Adrenal gland (tissue), 12 donors: ENCODE measurements around the gene HABP2. TPM values are rescaled to one million over a fixed set of nuclear protein-coding genes. Genes with fewer than 3 reads are reported as not detected.
A peak's percentile ranks its signal among the peaks of the same experiment; 100 is the strongest.

Experiments
- DNase-seq, 7 donors: peaks; one replicate each; pipeline ENCODE4 v3.0.0-alpha.2; 2019 to 2020
- H3K27ac ChIP-seq, 5 donors: fragments of 200-600 bp; sonication (generic) in 4 of 5; 1 replicate in 3 of 5; 2 replicates in 2 of 5; pipeline versions ENCODE4 v1.5.1 to v1.8.0; 2016 to 2020; ENCODE audit warnings: mild to moderate bottlenecking in 1 of 5
- H3K27me3 ChIP-seq: fragments of 200-600 bp; 2 replicates; pipeline ENCODE4 v1.8.0; 2021
- H3K36me3 ChIP-seq, 2 donors: fragments of 200-600 bp; replicated peaks in 1 of 2; 1 replicate in 1 of 2; 2 replicates in 1 of 2; pipeline versions ENCODE4 v1.5.1 to v1.8.0; 2018 to 2022
- H3K4me1 ChIP-seq, 2 donors: fragments of 200-600 bp; replicated peaks in 1 of 2; 1 replicate in 1 of 2; 2 replicates in 1 of 2; pipeline versions ENCODE4 v1.5.1 to v1.8.0; 2018 to 2021
- H3K4me3 ChIP-seq, 4 donors: fragments of 200-600 bp; sonication (generic) in 3 of 4; one replicate each; pipeline ENCODE4 v1.5.1; 2016 to 2018
- H3K9me3 ChIP-seq, 3 donors: fragments of 200-600 bp; sonication (generic) in 1 of 3; replicated peaks in 1 of 3; 1 replicate in 2 of 3; 2 replicates in 1 of 3; pipeline versions ENCODE4 v1.5.1 to v1.8.0; 2016 to 2021
- CTCF ChIP-seq, 6 experiments: fragments of 450-650 bp in 4 of 6; fragments of 200-600 bp in 2 of 6; sonication (generic) in 1 of 6; IDR thresholded peaks; 1 replicate in 5 of 6; 2 replicates in 1 of 6; pipeline versions ENCODE4 v1.5.1 to v1.8.0; 2016 to 2021; ENCODE audit warnings: antibody characterized with exemption in 6 of 6, mild to moderate bottlenecking in 2 of 6, moderate library complexity in 1 of 6
- POLR2A ChIP-seq, 2 donors: fragments of 450-650 bp; IDR thresholded peaks; one replicate each; pipeline ENCODE4 v1.6.1; 2017; ENCODE audit warnings: antibody characterized with exemption in 2 of 2, mild to moderate bottlenecking in 2 of 2, moderate library complexity in 1 of 2
- WGBS, 4 donors: extraction: QIAGEN DNeasy Blood & Tissue Kit in 2 of 4; methylation state at CpG; one replicate each; pipeline versions ENCODE4 v1.1.5 to v1.1.7; 2013 to 2017; 5-methylcytosine and 5-hydroxymethylcytosine counted together
- intact Hi-C, 2 donors: fragments of 100-400 bp; cut with DNase I; formaldehyde crosslinking; loops; one replicate each; pipeline versions ENCODE4 v1.14.1 to v1.15.0; 2022 to 2023
- polyA plus RNA-seq, 3 donors: library from polyadenylated mRNA; stranded (reverse); fragments of 200-250 nt in 2 of 3; fragments of 350-450 nt in 1 of 3; fragmentation: Illumina TruSeq in 1 of 3; extraction: RNeasy Lipid Tissue Mini Kit (QIAGEN cat#74804) in 1 of 3; gene quantifications; one replicate each; pipeline ENCODE4 v1.2.3, GENCODE V29; 2013 to 2014
- total RNA-seq, 9 donors: library from RNA; depleted of rRNA in 4 of 9; stranded (reverse); fragments of >200 nt in 4 of 9; fragments of 120-200 nt in 1 of 9; fragmentation: NEBNext Ultra II Directional in 1 of 9; extraction: Animal tissue kit (Norgen Biotek cat#: 25700) in 1 of 9; gene quantifications; one replicate each; pipeline versions ENCODE4 v1.1.0 to v1.2.4, GENCODE V29; 2013 to 2023
- donor health status: healthy with polysubstance abuse.
- donor health status: Bipolar disorder and iron deficiency.
- donor health status: DM: yes; HTN: yes; CAD: no.
- donor health status: DM: no; HTN: no; CAD: no.
- donor health status: DM: no; HTN: no; CAD: no.
- donor health status: DM: yes; HTN: yes; CAD: no.

The HABP2 gene
- total and polyA plus RNA-seq, 12 donors, result 0.11 to 0.29 (median 0.13) TPM; not detected in 9

GRCh38 chr10:113524539-113525490 is 28.0 kb upstream of the HABP2 start:
- TF ChIP-seq POLR2A (IDR thresholded peaks at IDR 0.05) (no peak), CTCF (IDR thresholded peaks at IDR 0.05) (no peak)
- H3K27me3 ChIP-seq, result no peaks in the 10 kb centered on the region
- H3K36me3 ChIP-seq, result no peaks in the 10 kb centered on the region
- DNase-seq, result peak in 3 of 7 donors; percentile 6 to 23 (median 20)
- H3K9me3 ChIP-seq, result no peaks in the 10 kb centered on the region
- H3K4me3 ChIP-seq, result no peak overlapping the region
- no peaks in the 10 kb centered on the region for H3K4me1 ChIP-seq
- H3K27ac ChIP-seq, result no peak overlapping the region
- intact Hi-C loops, result loop anchor here in 1 of 2 donors (5.0 to 10.0 kb wide), 2 partner anchors 37 to 140 kb away; no protein-coding TSS in a partner anchor
- WGBS, 4 donors, result 71 to 83% (median 75%) methylated on average over 11 of the region's 11 CpGs

DNA sequence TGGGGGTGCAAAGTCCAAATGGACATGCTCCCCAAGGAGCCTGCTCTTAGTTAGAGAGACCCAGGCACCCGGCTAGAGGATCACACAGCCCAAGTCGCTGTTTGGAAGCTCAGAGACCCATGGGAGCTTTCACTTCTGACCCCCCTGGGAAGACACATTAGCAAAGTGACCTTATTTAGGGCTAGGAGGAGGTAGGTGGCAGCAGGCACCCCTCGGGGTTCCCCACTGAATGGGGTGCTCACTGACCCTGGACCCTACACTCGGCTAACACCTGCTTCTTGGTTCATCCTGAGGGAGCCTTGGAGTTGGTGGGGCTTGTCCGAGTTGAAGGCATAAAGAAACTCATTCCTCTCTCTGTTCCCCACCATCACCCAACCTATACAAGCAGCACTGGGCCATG is 27.1 kb upstream of the HABP2 start:
- TF ChIP-seq CTCF (IDR thresholded peaks at IDR 0.05), result no peak
- TF ChIP-seq POLR2A (IDR thresholded peaks at IDR 0.05), result no peak
- no peaks in the 10 kb centered on the region for H3K9me3 ChIP-seq
- no peak for DNase-seq
- WGBS, 4 donors, result 79 to 100% (median 83%) methylated on average over 1 to 5 of the region's 5 CpGs
- H3K36me3 ChIP-seq, result no peaks in the 10 kb centered on the region
- no peaks in the 10 kb centered on the region for H3K4me1 ChIP-seq
- no peaks in the 10 kb centered on the region for H3K27me3 ChIP-seq
- no peak overlapping the region for H3K4me3 ChIP-seq
- no peak overlapping the region for H3K27ac ChIP-seq
- intact Hi-C loops, result loop anchor here in 1 of 2 donors (10.0 kb wide), 1 partner anchor 141 kb away; no protein-coding TSS in a partner anchor

DNA sequence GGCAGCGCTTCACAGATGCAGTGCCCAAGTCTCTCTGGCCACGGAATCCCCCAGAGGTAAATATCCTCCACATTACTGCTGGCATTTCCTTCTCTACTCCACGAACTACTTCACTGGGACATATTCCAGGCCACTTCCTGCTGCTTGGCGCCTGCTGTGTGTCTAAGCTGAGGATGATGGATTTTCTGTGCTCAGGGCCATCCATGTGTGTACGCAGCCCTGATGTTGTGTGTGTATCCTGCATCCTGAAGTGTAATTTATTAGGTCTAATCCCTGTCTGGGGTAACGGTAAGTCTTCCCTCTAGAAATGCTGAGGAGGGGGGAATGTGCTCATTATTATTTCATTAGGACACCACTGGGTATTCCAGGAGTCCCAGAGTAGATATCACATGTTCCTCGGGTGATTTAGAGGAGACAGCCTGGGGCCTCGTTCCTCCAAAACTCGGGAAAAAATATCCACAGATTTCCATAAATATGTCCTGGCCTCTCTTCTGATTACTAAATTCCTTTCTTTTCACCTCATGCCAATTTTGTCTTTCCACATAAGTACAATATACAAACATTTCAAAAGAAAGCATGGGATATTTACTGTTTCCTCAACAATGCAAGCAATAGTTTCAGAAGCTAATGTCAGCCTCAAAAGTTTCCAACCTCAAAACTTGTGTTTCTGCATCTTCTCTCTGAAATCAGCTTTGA is 25.5 kb upstream of the HABP2 start:
- intact Hi-C loops, result loop anchor here in 1 of 2 donors (10.0 kb wide), 1 partner anchor 143 kb away; no protein-coding TSS in a partner anchor
- no peaks in the 10 kb centered on the region for H3K36me3 ChIP-seq
- WGBS, 4 donors, result 41 to 48% (median 43%) methylated on average over 8 to 9 of the region's 9 CpGs

More for the DNA sequence above, 25.5 kb upstream of the HABP2 start:
- Histone ChIP-seq H3K27me3 (no peaks in the 10 kb centered on the region), H3K27ac (peak overlapping the region in 1 of 5 donors; percentile 56), H3K4me3 (no peak overlapping the region), H3K9me3 (no peaks in the 10 kb centered on the region), H3K4me1 (no peaks in the 10 kb centered on the region)
- TF ChIP-seq POLR2A (IDR thresholded peaks at IDR 0.05) (no peak), CTCF (IDR thresholded peaks at IDR 0.05) (no peak)
- peak in 3 of 7 donors; percentile 12 to 57 (median 40) for DNase-seq
